Measurements from ENCODE around the gene ALB.

Gene ALB

DNA sequence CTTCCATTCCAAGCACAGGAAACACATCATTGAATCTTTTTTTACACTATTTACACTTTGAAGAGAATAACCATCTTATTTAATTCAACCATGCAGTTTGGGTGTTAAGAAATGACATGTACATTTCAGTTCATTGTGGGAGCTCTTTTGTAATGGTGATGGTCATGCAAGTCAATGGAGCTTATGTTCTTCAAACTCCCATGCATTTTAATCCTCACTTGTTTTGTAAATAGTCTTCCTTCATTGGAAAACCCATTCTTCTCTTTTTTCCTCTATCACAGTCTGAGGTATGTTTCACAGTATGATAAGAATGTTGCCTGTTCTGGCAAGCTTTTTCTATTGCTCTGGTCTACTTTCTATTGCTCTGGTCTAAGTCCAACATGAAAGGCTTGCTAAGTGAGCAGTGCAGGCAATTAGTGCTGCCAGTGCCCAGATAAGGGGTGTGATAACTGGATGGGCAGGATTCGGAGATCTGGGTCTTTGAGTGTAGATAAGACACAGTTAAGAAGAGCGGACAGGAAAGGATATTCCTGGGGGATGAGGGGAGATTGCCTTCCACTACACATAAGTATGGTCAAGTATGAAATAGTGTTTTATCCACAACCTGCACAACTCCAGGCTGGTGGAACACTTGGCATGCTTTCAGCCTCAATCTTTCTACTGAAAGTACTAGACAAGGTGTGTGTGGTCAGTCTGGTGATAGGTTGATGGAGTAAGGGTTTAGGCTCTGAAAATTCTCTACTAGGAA, 49.0 kb downstream of the ALB start:
- DNase-seq: no peak

- no peak for DNase-seq
These were observed 49.6 kb downstream of the ALB start for GRCh38 chr4:73453701-73454005.

DNA sequence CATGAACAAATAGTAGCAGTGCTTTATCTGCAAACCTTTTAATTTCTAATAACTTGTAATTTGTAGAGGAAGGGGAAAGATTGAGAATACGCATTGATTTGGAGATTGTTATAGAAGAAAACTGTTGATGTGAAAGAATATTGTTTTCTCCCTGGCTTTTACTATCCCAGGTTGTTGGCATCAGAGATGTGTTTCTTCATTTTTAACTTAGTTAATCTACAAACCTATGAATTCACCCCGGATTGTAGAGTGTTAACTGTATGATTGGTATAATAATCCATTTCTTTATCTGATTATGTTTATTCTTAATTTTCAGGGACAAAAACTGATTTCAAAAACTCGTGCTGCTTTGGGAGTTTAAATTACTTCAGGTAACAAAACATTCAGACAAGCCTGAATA, 50.8 kb downstream of the ALB start:
- no peak for DNase-seq

DNA sequence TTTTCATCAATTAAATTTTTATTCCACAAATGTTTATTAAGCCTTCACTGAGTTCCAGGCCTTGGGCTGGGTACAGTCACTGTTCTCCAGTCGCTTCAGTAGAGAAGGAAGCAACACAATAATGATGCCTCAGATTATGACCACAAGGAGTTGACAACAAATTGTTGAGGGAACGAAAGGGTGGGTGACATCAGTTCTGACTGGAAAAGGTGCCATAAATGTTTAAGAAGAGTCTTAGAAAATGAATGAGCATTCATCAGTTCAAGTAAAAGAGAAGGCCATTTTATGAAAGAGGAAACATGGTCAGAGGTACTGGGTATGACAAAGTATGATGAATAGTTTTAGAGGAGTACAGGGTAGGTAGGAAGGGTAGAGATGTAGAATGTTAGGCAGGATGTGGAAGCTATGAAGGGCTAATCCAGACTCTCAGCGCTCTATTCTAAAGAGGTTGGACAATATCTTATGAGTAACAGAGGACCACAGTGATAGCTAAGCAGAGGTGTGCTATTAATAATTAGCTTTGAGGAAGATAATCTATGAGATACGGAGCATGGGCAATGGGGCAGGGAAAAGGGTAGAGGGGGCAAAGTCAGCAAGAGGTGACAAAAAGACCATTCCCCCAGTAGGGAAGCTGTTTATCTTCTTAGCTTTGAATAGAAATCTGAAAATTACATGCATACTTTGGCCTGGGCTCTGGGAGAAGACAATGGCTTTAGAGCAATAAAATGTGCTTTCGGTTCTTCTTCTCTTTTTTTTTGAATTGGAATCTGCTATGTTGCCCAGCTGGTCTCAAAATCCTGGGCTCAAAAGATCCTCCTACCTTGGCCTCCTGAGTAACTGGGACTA, 52.3 kb downstream of the ALB start:
- no peak for DNase-seq

DNA sequence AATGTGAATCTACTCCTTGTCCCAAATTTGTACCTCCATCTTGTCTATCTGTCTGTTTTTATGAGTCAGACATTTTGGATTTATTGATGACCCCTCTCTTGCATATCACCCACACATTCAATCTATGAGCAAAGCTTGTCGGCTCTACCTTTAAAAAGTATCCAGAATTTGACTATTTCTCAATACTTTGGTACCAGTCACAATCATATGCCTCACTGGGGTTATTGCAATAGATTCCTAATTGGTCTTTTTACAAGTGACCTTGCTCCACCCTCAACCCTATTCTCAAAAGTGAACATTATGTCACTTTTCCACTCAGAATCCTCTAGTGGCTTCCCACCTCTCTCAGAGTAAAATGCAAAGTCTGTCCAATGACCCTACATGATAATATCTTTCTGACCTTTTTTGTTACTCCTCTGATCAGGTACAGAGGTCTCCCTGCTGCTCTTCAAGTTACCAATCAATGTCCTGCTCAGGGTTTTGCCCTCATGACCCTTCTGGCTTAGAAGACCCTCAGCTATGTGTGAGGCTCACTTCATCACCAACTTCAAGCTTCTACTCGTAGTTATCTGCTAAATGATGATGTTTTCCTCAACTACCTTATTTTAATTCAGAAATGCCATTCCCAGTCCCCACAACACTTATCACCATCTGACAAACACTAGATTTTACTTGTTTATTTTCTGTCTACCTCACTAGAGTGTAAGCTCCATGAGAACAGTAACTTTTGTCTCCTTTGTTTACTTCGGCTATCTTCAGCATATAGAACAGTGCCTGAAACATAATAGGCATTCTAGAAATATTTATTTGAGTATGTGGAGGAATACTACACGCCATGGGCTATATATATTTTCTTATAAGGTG, 54.3 kb downstream of the ALB start:
- DNase-seq: no peak

- DNase-seq: no peak
These were observed 54.9 kb downstream of the ALB start for GRCh38 chr4:73459048-73459421.

GRCh38 chr4:73460913-73461522, 56.9 kb downstream of the ALB start:
- no peak for DNase-seq

GRCh38 chr4:73468170-73468569, 64.1 kb downstream of the ALB start:
- no peak for DNase-seq

- DNase-seq: no peak
These were observed 66.6 kb downstream of the ALB start for GRCh38 chr4:73470728-73471127.

All from activated gamma-delta T cell treated with Interleukin-2 at 50 U/mL for 16 hours (primary cell).